ENCODE measurements around the gene WDR35.

- TF ChIP-seq CTCF (IDR thresholded peaks at IDR 0.05) = no peak
- TF ChIP-seq POLR2A (IDR thresholded peaks at IDR 0.05) = no peak
Observed at GRCh38 chr2:20033322-20033721, 43.4 kb upstream of the WDR35 start.

Data from tibial nerve (tissue), 3 donors.